Esophagus muscularis mucosa (tissue), 4 donors: ENCODE measurements around the gene SUPT4H1.

Source experiments
- CTCF ChIP-seq, 3 experiments: fragments of 200-600 bp in 2 of 3; fragments of 450-650 bp in 1 of 3; sonication (generic) in 2 of 3; IDR thresholded peaks; one replicate each; pipeline ENCODE4 v1.5.1; 2017 to 2019; ENCODE audit warnings: antibody characterized with exemption in 3 of 3, mild to moderate bottlenecking in 2 of 3, moderate library complexity in 1 of 3
- EP300 ChIP-seq: sonication (generic); formaldehyde crosslinking; IDR thresholded peaks from one replicate; pipeline ENCODE4 v1.6.1; 2017; ENCODE audit warnings: antibody characterized with exemption
- POLR2A ChIP-seq: fragments of 450-650 bp; IDR thresholded peaks from one replicate; pipeline ENCODE4 v1.6.1; 2017; ENCODE audit warnings: antibody characterized with exemption, moderate library complexity, mild to moderate bottlenecking, low read depth
- POLR2AphosphoS5 ChIP-seq, 2 donors: sonication (generic); formaldehyde crosslinking; IDR thresholded peaks; one replicate each; pipeline ENCODE4 v1.6.1; 2017; ENCODE audit warnings: antibody characterized with exemption in 2 of 2

- TF ChIP-seq CTCF (IDR thresholded peaks at IDR 0.05), result no peak
- no peak for TF ChIP-seq POLR2A
- TF ChIP-seq POLR2AphosphoS5 (IDR thresholded peaks at IDR 0.05), result no peak
- TF ChIP-seq EP300, result no peak
Observed at GRCh38 chr17:58323366-58324055, 28.5 kb downstream of the SUPT4H1 start.
